ENCODE measurements around the gene HYLS1. TPM values are rescaled to one million over a fixed set of nuclear protein-coding genes. Genes with fewer than 3 reads are reported as not detected.

The HYLS1 gene
- total RNA-seq, 2 experiments from 2014 or later = 1.2 to 1.3 TPM

DNA sequence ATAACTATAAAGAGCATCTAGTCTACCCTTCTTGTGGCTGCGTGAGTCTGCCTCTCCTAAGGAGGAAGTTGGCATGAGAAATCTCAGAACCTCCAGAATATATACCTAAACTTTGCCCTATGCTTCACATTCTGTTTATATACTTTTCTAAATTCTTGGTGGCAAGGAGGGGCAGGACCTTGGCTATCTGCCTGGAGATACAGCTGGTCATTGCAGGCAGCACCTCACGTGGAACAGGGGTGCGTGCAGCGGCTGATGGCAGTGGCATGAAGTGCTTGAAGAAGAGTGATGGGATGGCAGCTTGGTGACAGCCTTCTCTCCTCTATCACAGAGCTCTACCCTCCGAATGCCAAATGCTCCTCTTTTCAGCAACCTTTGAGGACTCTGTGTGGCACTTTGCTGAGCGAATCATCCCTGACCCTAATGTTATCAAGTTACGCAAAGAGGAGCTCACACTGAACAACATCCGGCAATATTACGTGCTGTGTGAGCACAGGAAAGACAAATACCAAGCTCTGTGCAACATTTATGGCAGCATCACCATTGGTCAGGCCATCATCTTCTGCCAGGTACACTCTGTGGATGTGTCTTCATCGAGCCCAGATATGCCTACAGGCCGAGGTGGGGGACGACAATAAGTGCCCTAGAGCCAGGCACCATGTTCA lies 29.3 kb downstream of the HYLS1 start:
- POLR2A ChIA-PET = no interaction called here
- no peaks in the 10 kb centered on the region for H3K36me3 ChIP-seq (ENCODE audit: insufficient read depth, low read length)
- no peak overlapping the region for H3K4me3 Mint-ChIP-seq
- no peaks in the 10 kb centered on the region for H3K9me3 Mint-ChIP-seq
- H3K9me3 ChIP-seq (ENCODE audit: control insufficient read depth in 1 of 2, insufficient read depth in 1 of 2, low read length in 2 of 2) = no peaks in the 10 kb centered on the region
- H3K27me3 ChIP-seq (ENCODE audit: control insufficient read depth in 1 of 2, insufficient read depth in 2 of 2, low read length in 2 of 2) = peaks cover 0 to 3% of the 10 kb centered on the region in 2 experiments
- TF ChIP-seq, protein P1, sequence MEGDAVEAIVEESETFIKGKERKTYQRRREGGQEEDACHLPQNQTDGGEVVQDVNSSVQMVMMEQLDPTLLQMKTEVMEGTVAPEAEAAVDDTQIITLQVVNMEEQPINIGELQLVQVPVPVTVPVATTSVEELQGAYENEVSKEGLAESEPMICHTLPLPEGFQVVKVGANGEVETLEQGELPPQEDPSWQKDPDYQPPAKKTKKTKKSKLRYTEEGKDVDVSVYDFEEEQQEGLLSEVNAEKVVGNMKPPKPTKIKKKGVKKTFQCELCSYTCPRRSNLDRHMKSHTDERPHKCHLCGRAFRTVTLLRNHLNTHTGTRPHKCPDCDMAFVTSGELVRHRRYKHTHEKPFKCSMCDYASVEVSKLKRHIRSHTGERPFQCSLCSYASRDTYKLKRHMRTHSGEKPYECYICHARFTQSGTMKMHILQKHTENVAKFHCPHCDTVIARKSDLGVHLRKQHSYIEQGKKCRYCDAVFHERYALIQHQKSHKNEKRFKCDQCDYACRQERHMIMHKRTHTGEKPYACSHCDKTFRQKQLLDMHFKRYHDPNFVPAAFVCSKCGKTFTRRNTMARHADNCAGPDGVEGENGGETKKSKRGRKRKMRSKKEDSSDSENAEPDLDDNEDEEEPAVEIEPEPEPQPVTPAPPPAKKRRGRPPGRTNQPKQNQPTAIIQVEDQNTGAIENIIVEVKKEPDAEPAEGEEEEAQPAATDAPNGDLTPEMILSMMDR (IDR thresholded peaks at IDR 0.05) = no peak
- no peak for DNase-seq
- peaks cover 36% of the 10 kb centered on the region for H3K27me3 Mint-ChIP-seq
- no peak overlapping the region for H3K27ac Mint-ChIP-seq
- H3K36me3 Mint-ChIP-seq (ENCODE audit: low read depth) = no peaks in the 10 kb centered on the region
- no peak for ATAC-seq (ENCODE audit: poor library complexity)
- H3K4me3 ChIP-seq (ENCODE audit: low read length) = no peak overlapping the region
- no peak overlapping the region for H3K27ac ChIP-seq (ENCODE audit: low read depth in 1 of 2, low read length in 2 of 2)
- no peaks in the 10 kb centered on the region for H3K4me1 Mint-ChIP-seq (ENCODE audit: low read depth)
- H3K4me1 ChIP-seq (ENCODE audit: insufficient read depth, low read length) = no peaks in the 10 kb centered on the region
- intact Hi-C loops (cut with DNase I, micrococcal nuclease) = no loop called here
- CTCF ChIA-PET = interaction anchor here (1.3 kb wide), 1 partner anchor 11 kb away, joined by 3 read pairs; no protein-coding TSS in a partner anchor

DNA sequence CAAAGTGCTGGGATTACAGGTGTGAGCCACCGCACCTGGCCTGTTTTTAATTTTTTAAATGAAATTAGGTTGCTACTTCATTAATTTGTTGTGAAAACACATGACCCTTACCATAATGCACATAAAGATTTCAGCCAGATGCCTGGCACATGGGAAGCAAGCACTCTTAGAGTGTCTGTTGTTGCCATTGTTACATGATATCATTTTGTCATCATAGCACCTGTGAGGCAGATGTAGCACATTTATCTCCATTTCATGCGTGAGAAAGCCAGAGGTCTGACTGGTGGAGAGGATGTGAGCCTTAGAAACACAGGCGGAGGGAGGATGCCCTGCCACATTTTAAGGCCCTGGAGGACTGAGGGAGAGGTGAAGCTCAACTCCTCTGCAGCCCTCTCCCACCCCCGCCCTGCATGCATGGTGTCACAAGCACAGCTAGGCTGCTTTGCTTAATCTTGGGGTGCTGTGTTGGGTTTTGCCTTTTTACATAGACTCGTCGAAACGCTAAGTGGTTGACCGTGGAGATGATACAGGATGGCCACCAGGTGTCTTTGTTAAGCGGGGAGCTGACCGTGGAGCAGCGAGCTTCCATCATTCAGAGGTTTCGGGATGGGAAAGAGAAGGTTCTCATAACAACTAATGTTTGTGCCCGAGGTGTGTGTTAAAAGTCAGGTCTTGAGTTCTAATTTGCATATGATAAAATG lies 30.8 kb downstream of the HYLS1 start:
- CTCF ChIA-PET = interaction anchor here (1.3 kb wide), 1 partner anchor 10 kb away, joined by 3 read pairs; no protein-coding TSS in a partner anchor

DNA sequence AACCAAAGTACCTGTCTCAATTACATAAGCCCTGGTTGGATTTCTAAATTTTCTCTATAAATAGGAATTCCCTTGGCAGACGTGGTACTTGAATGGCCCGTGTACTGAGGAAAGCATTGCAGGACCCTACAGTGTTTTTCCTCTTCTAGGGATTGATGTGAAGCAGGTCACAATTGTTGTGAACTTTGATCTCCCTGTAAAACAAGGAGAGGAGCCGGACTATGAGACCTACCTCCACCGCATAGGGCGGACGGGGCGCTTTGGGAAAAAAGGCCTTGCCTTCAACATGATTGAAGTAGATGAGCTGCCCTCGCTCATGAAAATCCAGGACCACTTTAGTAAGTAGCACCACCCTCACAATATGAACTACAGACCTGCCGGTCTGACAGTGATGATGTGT lies 33.6 kb downstream of the HYLS1 start:
- POLR2A ChIA-PET = no interaction called here
- peaks cover 27% of the 10 kb centered on the region for H3K27me3 Mint-ChIP-seq

More for the DNA sequence above, 30.8 kb downstream of the HYLS1 start:
- TF ChIP-seq, protein P1 (IDR thresholded peaks at IDR 0.05) = no peak
- ATAC-seq (ENCODE audit: poor library complexity) (no peak), DNase-seq (no peak)
- H3K36me3 ChIP-seq (ENCODE audit: insufficient read depth, low read length) = no peaks in the 10 kb centered on the region
- H3K27me3 Mint-ChIP-seq = peaks cover 33% of the 10 kb centered on the region
- no peaks in the 10 kb centered on the region for H3K9me3 ChIP-seq (ENCODE audit: control insufficient read depth in 1 of 2, insufficient read depth in 1 of 2, low read length in 2 of 2)
- H3K4me1 Mint-ChIP-seq (ENCODE audit: low read depth) = no peaks in the 10 kb centered on the region
- intact Hi-C loops (cut with DNase I, micrococcal nuclease) = no loop called here
- no peak overlapping the region for H3K27ac Mint-ChIP-seq
- H3K4me1 ChIP-seq (ENCODE audit: insufficient read depth, low read length) = no peaks in the 10 kb centered on the region
- H3K4me3 ChIP-seq (ENCODE audit: low read length) = no peak overlapping the region
- H3K36me3 Mint-ChIP-seq (ENCODE audit: low read depth) = no peaks in the 10 kb centered on the region
- H3K27ac ChIP-seq (ENCODE audit: low read depth in 1 of 2, low read length in 2 of 2) = no peak overlapping the region
- no peak overlapping the region for H3K4me3 Mint-ChIP-seq
- POLR2A ChIA-PET = no interaction called here
- peaks cover 0 to 3% of the 10 kb centered on the region in 2 experiments for H3K27me3 ChIP-seq (ENCODE audit: control insufficient read depth in 1 of 2, insufficient read depth in 2 of 2, low read length in 2 of 2)
- H3K9me3 Mint-ChIP-seq = no peaks in the 10 kb centered on the region

More for the DNA sequence above, 33.6 kb downstream of the HYLS1 start:
- CTCF ChIA-PET = no interaction called here
- H3K4me1 Mint-ChIP-seq (ENCODE audit: low read depth) = no peaks in the 10 kb centered on the region
- H3K27ac Mint-ChIP-seq = no peak overlapping the region
- no peaks in the 10 kb centered on the region for H3K9me3 Mint-ChIP-seq
- no peak for ATAC-seq (ENCODE audit: poor library complexity)
- H3K27me3 ChIP-seq (ENCODE audit: control insufficient read depth in 1 of 2, insufficient read depth in 2 of 2, low read length in 2 of 2) = peaks cover 0 to 3% of the 10 kb centered on the region in 2 experiments
- H3K4me3 Mint-ChIP-seq = no peak overlapping the region
- TF ChIP-seq, protein P1 (IDR thresholded peaks at IDR 0.05) = no peak
- no peaks in the 10 kb centered on the region for H3K36me3 ChIP-seq (ENCODE audit: insufficient read depth, low read length)
- H3K36me3 Mint-ChIP-seq (ENCODE audit: low read depth) = no peaks in the 10 kb centered on the region
- H3K27ac ChIP-seq (ENCODE audit: low read depth in 1 of 2, low read length in 2 of 2) = no peak overlapping the region
- DNase-seq = no peak
- no peaks in the 10 kb centered on the region for H3K9me3 ChIP-seq (ENCODE audit: control insufficient read depth in 1 of 2, insufficient read depth in 1 of 2, low read length in 2 of 2)
- intact Hi-C loops (cut with DNase I, micrococcal nuclease) = loop anchor here in 1 of 2 experiments (5.0 kb wide), 1 partner anchor 1071 kb away; no protein-coding TSS in a partner anchor
- no peaks in the 10 kb centered on the region for H3K4me1 ChIP-seq (ENCODE audit: insufficient read depth, low read length)
- H3K4me3 ChIP-seq (ENCODE audit: low read length) = no peak overlapping the region

Data from CD4-positive, alpha-beta T cell (primary cell).